HG03571 (cell line): ENCODE data around the gene DUSP3.
"Not testable (repeated sequence)": the region's sequence is repeated elsewhere in the genome, so short reads cannot be mapped to it uniquely, and the experiment has no call there.

ENCODE experiments used
- ATAC-seq: cut with Tn5 transposase; IDR thresholded peaks from one replicate; pipeline ENCODE4 v1.9.1; 2021; ENCODE audit not compliant: unreplicated experiment

DUSP3 gene

GRCh38 chr17:43801844-43802243 lies 23.1 kb upstream of the DUSP3 start:
- no peak for ATAC-seq

- ATAC-seq: no peak
These were observed 22.0 kb upstream of the DUSP3 start for GRCh38 chr17:43800736-43801135.

DNA sequence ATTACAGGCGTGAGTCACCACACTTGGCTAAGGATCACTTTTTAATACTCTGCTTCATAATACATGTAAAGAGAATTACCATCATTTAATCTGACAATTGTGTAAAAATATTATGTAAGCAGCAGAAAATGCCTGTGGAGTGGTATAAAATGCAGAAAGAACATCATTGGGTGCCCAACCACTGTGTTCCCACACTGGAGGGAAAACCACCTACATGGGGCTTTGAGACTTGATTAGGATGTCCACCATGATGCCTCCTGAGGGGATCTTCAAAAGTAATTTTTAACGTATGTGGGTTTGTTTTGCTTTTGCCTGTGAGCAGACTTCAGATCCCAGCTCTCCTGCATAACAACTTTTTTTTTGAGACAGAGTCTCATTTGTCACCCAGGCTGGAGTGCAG lies 20.3 kb upstream of the DUSP3 start:
- no peak for ATAC-seq

DNA sequence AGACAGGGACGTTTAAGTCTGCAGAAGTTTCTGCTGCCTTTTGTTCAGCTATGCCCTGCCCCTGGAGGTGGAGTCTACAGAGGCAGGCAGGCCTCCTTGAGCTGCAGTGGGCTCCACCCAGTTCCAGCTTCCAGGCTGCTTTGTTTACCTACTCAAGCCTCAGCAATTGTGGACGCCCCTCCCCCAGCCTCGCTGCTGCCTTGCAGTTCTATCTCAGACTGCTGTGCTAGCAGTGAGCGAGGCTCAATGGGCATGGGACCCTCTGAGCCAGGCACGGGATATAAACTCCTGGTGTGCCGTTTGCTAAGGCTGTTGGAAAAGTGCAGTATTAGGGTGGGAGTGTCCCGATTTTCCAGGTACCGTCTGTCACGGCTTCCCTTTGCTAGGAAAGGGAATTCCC lies 19.2 kb upstream of the DUSP3 start:
- not testable (repeated sequence) for ATAC-seq

GRCh38 chr17:43792668-43793067 lies 13.9 kb upstream of the DUSP3 start:
- not testable (repeated sequence) for ATAC-seq

DNA sequence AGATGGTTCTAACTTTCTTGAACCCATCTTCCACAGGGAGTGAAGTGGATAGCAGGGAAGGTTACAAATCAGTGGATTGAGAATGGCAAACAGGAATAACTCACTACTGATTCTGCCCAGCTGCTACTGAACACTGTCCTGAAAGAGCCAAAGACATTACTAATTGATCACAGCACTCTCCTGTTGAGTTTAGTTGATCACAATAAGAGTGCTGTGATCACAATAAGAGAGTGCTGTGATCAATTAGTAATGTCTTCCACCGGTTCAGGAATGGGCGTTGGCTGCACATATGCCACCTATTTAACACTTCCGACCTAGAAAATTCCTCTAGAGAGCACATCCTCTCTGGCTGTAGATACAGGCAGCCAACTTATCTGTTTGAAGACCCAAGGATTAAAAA lies 12.8 kb upstream of the DUSP3 start:
- no peak for ATAC-seq

DNA sequence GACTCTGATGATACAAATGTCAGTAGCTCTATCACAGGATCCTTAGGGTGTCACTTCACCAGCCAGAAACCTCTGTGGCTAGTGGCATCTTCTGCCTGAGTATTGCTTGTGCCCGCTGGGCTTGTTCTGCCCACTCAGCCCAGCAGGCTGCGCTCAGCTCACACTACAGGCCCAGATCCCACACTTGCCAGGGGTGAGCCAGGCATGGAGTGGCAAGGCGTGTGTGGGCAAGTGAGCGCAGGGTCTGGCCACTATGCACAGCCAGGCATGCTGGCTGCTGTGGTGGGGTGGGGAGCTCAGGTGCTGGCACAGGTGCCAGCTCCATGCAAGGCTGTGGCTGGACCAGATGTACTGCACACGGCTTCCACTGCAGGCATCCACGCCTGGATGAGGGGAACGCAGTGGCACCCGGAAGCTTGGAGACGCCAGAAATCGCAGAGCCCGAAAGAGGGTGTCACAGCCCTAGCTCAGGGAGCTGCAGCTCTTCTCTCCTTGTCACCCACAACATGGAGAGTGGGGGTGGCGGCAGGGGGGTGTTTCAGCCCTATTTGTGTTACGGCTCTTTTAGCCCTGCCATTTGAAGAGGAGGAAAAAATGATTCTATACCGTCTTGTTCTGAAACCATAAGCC lies 11.6 kb upstream of the DUSP3 start:
- no peak for ATAC-seq

DNA sequence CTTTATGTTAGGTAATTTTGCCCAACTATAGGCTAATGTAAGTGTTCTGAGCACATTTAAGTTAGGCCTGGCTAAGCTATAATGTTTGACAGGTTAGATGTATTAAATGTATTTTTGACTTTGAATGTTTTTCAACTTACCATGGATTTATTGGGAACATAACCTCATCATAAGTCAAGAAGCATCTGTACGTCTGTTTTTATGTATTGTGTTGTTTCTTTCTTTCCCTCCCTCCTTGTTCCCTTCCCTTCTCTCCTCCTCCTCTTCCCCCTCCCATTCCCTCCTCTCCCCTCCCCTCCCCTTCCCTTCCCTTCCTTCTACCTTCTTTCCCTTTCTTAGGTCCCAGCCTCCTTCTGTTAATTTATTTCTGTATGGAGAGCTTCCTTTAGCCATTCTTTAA lies 10.7 kb upstream of the DUSP3 start:
- ATAC-seq: no peak

DNA sequence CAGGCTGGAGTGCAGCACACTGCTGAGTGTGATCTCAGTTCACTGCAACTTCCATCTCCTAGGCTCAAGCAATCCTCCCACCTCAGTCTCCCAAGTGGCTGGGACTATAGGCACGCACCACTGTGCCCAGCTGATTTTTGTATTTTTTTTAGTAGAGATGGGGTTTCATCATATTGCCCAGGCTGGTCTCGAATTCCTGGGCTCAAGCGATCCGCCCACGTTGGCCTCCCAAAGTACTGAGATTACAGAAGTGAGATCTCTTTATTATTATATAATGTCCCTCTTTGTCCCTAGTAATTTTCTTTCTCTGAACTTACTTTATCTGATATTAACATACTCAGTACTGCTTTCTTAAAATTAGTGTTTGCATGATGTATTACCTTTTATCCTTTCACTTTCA lies 9.8 kb upstream of the DUSP3 start:
- no peak for ATAC-seq

- ATAC-seq: no peak
These were observed 9.0 kb upstream of the DUSP3 start for GRCh38 chr17:43787728-43788127.

- ATAC-seq: no peak
These were observed 5.9 kb upstream of the DUSP3 start for GRCh38 chr17:43784628-43785101.

GRCh38 chr17:43784068-43784467 lies 5.3 kb upstream of the DUSP3 start:
- ATAC-seq: no peak

- ATAC-seq: no peak
These were observed 4.3 kb upstream of the DUSP3 start for GRCh38 chr17:43782913-43783680.

GRCh38 chr17:43780135-43780534 lies 1.4 kb upstream of the DUSP3 start, which contains the start of gene CFAP97D1:
TSS of gene CFAP97D1 (plus strand) at chr17:43780435. CDS start at chr17:43780463, 28 bp downstream.
- ATAC-seq: no peak

- no peak for ATAC-seq
These were observed 658 bp upstream of the DUSP3 start for GRCh38 chr17:43779145-43780125.

DNA sequence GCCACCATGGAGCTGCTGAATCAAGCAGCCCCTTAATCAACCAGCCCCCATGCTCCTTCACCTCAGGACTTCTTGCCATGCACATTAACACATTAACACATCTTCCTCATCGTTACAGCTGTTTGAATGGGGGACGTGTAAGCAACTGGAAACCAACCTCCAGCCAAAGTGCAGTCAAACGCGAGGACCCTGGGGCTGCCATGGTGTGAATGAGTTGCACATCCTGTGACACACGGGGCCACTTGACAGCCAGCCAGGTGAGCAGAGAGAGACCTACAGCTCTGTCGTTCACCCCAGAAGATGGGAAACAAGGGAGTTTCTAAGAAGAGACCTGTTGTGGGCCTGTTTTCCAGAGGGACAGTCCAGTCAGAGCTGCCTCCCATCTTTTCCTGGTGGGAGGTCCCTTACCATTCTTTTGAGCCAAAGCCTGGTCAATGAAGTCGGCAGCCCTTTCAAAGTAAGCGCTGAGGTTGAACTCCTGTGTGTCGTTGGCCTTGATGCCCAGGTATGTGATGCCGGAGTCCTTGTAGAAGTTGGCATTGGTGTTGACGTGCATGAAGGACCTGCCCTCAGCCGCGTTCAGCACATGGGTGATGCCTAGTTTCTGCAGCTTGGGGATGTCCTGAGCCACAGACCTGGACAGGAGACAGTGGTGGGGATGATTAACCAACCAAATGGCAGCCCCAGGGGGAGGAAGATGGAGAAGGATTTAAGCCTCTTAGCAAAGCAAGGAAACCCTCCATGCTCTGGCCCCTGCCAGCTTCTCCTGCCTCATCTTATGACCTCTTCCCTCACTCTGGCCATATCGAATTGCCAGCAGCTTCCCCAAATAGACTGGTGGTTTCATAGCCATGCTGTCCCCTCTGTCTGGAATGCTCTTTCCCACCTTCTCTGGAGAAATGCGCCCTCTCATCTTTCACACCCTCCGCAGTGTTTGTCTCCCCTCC lies 4.2 kb downstream of the DUSP3 start:
- ATAC-seq: no peak

GRCh38 chr17:43772877-43773648 lies 5.7 kb downstream of the DUSP3 start:
- ATAC-seq: no peak

- ATAC-seq: no peak
These were observed 7.3 kb downstream of the DUSP3 start for GRCh38 chr17:43771463-43771862.

GRCh38 chr17:43770957-43771356 lies 7.8 kb downstream of the DUSP3 start:
- no peak for ATAC-seq
